GM23338 (cell line): ENCODE results near the gene KCNMA1. TPM values are rescaled to one million over a fixed set of nuclear protein-coding genes. Genes with fewer than 3 reads are reported as not detected.

Experiments used
- ATAC-seq: fragments of 200-7000 bp; cut with Tn5 transposase; 3 replicates; pipeline ENCODE4 v1.9.1; 2020
- DNase-seq: peaks from one replicate; pipeline ENCODE4 v3.0.0-alpha.2; 2015; ENCODE audit warnings: low spot score
- H2AFZ ChIP-seq: fragments of 200-600 bp; sonication (generic); 2 replicates; pipeline ENCODE4 v1.8.0; 2016; ENCODE audit warnings: antibody characterized with exemption, mild to moderate bottlenecking, moderate library complexity
- H3F3A ChIP-seq: fragments of 200-600 bp; sonication (generic); replicated peaks from 2 replicates; pipeline ENCODE4 v1.8.0; 2017; ENCODE audit warnings: antibody characterized with exemption, mixed run types, low read depth
- H3K27ac ChIP-seq: fragments of 200-600 bp; sonication (generic); 2 replicates; pipeline ENCODE4 v1.6.1; 2016; ENCODE audit warnings: low read depth
- H3K27me3 ChIP-seq: fragments of 200-600 bp; sonication (generic); 2 replicates; pipeline ENCODE4 v1.8.0; 2016; ENCODE audit warnings: mild to moderate bottlenecking, mixed run types, moderate library complexity; ENCODE audit not compliant: insufficient read depth
- H3K36me3 ChIP-seq: fragments of 200-600 bp; sonication (generic); 2 replicates; pipeline ENCODE4 v1.8.0; 2016; ENCODE audit warnings: mild to moderate bottlenecking; ENCODE audit not compliant: insufficient read depth
- H3K4me1 ChIP-seq: fragments of 200-600 bp; sonication (generic); 2 replicates; pipeline ENCODE4 v1.8.0; 2016; ENCODE audit warnings: mild to moderate bottlenecking, moderate library complexity; ENCODE audit not compliant: insufficient read depth
- H3K4me2 ChIP-seq: fragments of 200-600 bp; sonication (generic); 2 replicates; pipeline ENCODE4 v1.7.1; 2017; ENCODE audit warnings: mixed run types
- H3K4me3 ChIP-seq: fragments of 200-600 bp; sonication (generic); 2 replicates; pipeline ENCODE4 v1.6.1; 2016; ENCODE audit warnings: mixed run types
- H3K79me2 ChIP-seq: fragments of 200-600 bp; sonication (generic); replicated peaks from 2 replicates; pipeline ENCODE4 v1.8.0; 2017; ENCODE audit warnings: mild to moderate bottlenecking; ENCODE audit not compliant: insufficient read depth
- H3K9me2 ChIP-seq: fragments of 200-600 bp; sonication (generic); 2 replicates; pipeline ENCODE4 v1.8.0; 2017; ENCODE audit not compliant: insufficient read depth
- H4K20me1 ChIP-seq: fragments of 200-600 bp; sonication (generic); replicated peaks from 2 replicates; pipeline ENCODE4 v1.8.0; 2017; ENCODE audit warnings: mild to moderate bottlenecking; ENCODE audit not compliant: insufficient read depth
- H3K27ac Mint-ChIP-seq: 2 replicates; pipeline ENCODE4 v1.8.0; 2020; ENCODE audit warnings: inconsistent platforms, mild to moderate bottlenecking, moderate library complexity, mixed read lengths
- H3K27me3 Mint-ChIP-seq: 3 replicates; pipeline ENCODE4 v1.8.0; 2022; ENCODE audit warnings: low read depth, mild to moderate bottlenecking, moderate library complexity, mixed read lengths, inconsistent platforms; ENCODE audit not compliant: insufficient read depth, poor library complexity
- H3K36me3 Mint-ChIP-seq: 3 replicates; pipeline ENCODE4 v1.8.0; 2021; ENCODE audit warnings: low read depth, mild to moderate bottlenecking, inconsistent platforms, moderate library complexity, mixed read lengths
- H3K4me1 Mint-ChIP-seq: 3 replicates; pipeline ENCODE4 v1.8.0; 2020; ENCODE audit warnings: mild to moderate bottlenecking, inconsistent platforms, mixed read lengths
- H3K4me3 Mint-ChIP-seq: 3 replicates; pipeline ENCODE4 v1.8.0; 2021; ENCODE audit warnings: moderate library complexity, mild to moderate bottlenecking, inconsistent platforms, mixed read lengths
- H3K9me3 Mint-ChIP-seq: 3 replicates; pipeline ENCODE4 v1.8.0; 2020; ENCODE audit warnings: moderate library complexity, mild to moderate bottlenecking, inconsistent platforms, mixed read lengths
- EZH2phosphoT487 ChIP-seq: fragments of 200-600 bp; sonication (generic); IDR thresholded peaks from one replicate; pipeline ENCODE4 v1.8.1; 2018; ENCODE audit warnings: antibody characterized with exemption; ENCODE audit not compliant: unreplicated experiment
- JUNB ChIP-seq: IDR thresholded peaks from one replicate; pipeline ENCODE4 v1.6.1; 2016; ENCODE audit warnings: antibody characterized with exemption; ENCODE audit not compliant: unreplicated experiment
- NANOG ChIP-seq: IDR thresholded peaks from 2 replicates; pipeline ENCODE4 v1.6.1; 2016; ENCODE audit warnings: antibody characterized with exemption, borderline replicate concordance
- STAT1 ChIP-seq: IDR thresholded peaks from one replicate; pipeline ENCODE4 v1.6.1; 2016; ENCODE audit warnings: antibody characterized with exemption; ENCODE audit not compliant: unreplicated experiment
- ZNF462 ChIP-seq: fragments of 250-450 bp; sonication (Bioruptor Pico); IDR thresholded peaks from 2 replicates; pipeline ENCODE4 v1.5.0; 2020; ENCODE audit warnings: mild to moderate bottlenecking, moderate library complexity
- polyA plus RNA-seq: library from polyadenylated mRNA; unstranded; fragments of >200 nt; fragmentation: Nextera tagmentation; extraction: Ambion mirVana; gene quantifications from 2 replicates; pipeline ENCODE4 v1.2.1, GENCODE V29; 2016
- total RNA-seq: library from RNA; depleted of rRNA; stranded (reverse); fragments of >200 nt; shearing (Covaris generic); gene quantifications from 2 replicates; pipeline ENCODE4 v1.2.3, GENCODE V29; 2014
- TF ChIP-seq, protein P1 (sequence below), 2 experiments: fragments of 200-600 bp in 1 of 2; sonication (generic) in 1 of 2; conservative IDR thresholded peaks; 2 replicates each; pipeline versions ENCODE4 v1.5.1 to v1.6.1; 2016 to 2017; ENCODE audit warnings: antibody characterized with exemption in 2 of 2, low read depth in 2 of 2, mild to moderate bottlenecking in 2 of 2, moderate library complexity in 1 of 2

KCNMA1 gene
- total and polyA plus RNA-seq, 2 experiments from 2014 or later: 8.2 to 9.0 TPM

DNA sequence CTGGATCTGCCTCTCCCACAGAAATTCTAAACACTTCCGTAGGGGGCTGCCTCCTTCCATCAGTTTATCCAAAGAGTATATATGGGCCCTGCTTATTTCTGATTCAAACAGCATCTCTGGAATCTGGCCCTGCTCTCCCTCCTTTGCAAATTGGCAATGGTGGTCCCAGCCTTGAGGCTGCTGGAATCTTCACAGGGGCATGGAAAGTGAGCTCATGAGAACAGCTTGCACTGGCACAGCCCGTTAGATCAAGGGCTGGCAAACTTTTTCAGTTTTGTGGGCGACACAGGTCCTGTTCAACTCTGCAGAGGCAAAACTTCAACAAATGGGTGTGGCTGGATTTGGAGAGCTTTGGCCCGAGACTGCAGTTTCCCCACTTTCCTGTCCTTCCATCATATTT lies 526.9 kb downstream of the KCNMA1 start (continued):
- TF ChIP-seq ZNF462 (CRISPR knock-in tag): no peak
- no peak for TF ChIP-seq NANOG
- no peak for TF ChIP-seq JUNB

DNA sequence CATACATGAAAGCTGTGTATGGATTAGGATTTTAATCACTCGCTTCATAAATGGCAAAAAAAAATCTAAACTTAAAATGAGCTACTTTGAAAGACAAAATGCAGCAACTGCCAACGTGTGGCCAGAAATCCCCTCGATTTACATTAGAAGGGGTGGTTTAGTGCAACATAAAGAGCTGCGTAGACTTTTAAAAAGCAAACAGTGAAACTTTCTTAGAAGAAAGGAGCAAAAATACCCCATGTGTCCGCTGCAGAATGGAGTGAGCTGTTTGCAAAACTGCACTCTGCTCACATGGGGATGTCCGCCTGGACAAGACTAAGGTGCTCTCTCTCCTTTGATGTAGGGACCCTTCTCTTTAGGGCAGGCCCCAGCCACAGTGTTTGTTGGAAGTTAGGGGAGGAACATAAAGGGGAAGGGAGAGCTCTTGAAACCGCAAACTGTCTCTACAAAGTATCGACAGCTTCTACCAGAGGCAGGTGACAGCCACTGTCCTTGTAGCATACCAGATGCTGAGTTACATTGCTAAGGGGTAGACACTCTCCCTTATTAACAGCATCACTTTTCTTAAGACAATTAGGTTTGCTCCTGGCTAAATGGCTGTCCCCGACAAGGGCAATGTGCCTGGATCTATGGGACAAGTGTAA lies 528.1 kb downstream of the KCNMA1 start:
- Histone ChIP-seq H3K27ac (peak overlapping the region; percentile 47; the same call in 1 of the 2 replicates), H3K4me3 (peak overlapping the region; percentile 5; the same call in 1 of the 2 replicates), H4K20me1 (no peaks in the 10 kb centered on the region), H3K4me2 (peak overlapping the region; percentile 46), H3K9me2 (no peaks in the 10 kb centered on the region; the same call in 1 of the 2 replicates), H3F3A (0 out of 2 replicates have a peak, but pooled peaks cover 4% of the 10 kb centered on the region), H3K4me1 (peaks cover 43% of the 10 kb centered on the region), H3K79me2 (no peaks in the 10 kb centered on the region), H2AFZ (no peak overlapping the region), H3K36me3 (no peaks in the 10 kb centered on the region), H3K27me3 (no peaks in the 10 kb centered on the region)
- Mint-ChIP-seq H3K9me3 (no peaks in the 10 kb centered on the region), H3K27ac (peak overlapping the region; percentile 66; the same call in 1 of the 2 replicates), H3K4me3 (no peak overlapping the region), H3K27me3 (peaks cover 5% of the 10 kb centered on the region), H3K4me1 (peaks cover 48% of the 10 kb centered on the region), H3K36me3 (no peaks in the 10 kb centered on the region)
- DNase-seq (peak; percentile 39), ATAC-seq (no peak; the same call in 2 of the 3 replicates)
- peak; percentile 20; the same call in 1 of the 2 replicates for TF ChIP-seq NANOG
- TF ChIP-seq EZH2phosphoT487: no peak
- TF ChIP-seq, protein P1, sequence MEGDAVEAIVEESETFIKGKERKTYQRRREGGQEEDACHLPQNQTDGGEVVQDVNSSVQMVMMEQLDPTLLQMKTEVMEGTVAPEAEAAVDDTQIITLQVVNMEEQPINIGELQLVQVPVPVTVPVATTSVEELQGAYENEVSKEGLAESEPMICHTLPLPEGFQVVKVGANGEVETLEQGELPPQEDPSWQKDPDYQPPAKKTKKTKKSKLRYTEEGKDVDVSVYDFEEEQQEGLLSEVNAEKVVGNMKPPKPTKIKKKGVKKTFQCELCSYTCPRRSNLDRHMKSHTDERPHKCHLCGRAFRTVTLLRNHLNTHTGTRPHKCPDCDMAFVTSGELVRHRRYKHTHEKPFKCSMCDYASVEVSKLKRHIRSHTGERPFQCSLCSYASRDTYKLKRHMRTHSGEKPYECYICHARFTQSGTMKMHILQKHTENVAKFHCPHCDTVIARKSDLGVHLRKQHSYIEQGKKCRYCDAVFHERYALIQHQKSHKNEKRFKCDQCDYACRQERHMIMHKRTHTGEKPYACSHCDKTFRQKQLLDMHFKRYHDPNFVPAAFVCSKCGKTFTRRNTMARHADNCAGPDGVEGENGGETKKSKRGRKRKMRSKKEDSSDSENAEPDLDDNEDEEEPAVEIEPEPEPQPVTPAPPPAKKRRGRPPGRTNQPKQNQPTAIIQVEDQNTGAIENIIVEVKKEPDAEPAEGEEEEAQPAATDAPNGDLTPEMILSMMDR (conservative IDR thresholded peaks at IDR 0.05; ENCODE audit: low read depth in 2 of 2): no peak
- TF ChIP-seq ZNF462 (CRISPR knock-in tag): no peak
- TF ChIP-seq STAT1: no peak
